Activated CD4-positive, alpha-beta T cell treated with anti-CD3 and anti-CD28 coated beads for 24 hours (primary cell): Measurements from ENCODE around the gene MCIDAS.

ENCODE experiments used
- DNase-seq, 2 donors: peaks; one replicate each; pipeline ENCODE4 v3.0.0-alpha.2; 2020; ENCODE audit warnings: low read depth in 2 of 2

The MCIDAS gene

GRCh38 chr5:55222092-55222984, 4.8 kb downstream of the MCIDAS start:
- DNase-seq = no peak

- DNase-seq = no peak
Observed at GRCh38 chr5:55220433-55221185, 6.5 kb downstream of the MCIDAS start.

GRCh38 chr5:55219770-55220169, 7.3 kb downstream of the MCIDAS start:
- DNase-seq = no peak

GRCh38 chr5:55218967-55219366, 8.1 kb downstream of the MCIDAS start:
- DNase-seq = no peak

GRCh38 chr5:55211184-55211874, 15.8 kb downstream of the MCIDAS start:
- DNase-seq = no peak

- DNase-seq = no peak
Observed at GRCh38 chr5:55205001-55205400, 22.1 kb downstream of the MCIDAS start.

- no peak for DNase-seq
Observed at GRCh38 chr5:55191165-55191564, 36.0 kb downstream of the MCIDAS start.

- DNase-seq = no peak
Observed at GRCh38 chr5:55188656-55189540, 38.2 kb downstream of the MCIDAS start.

- DNase-seq = no peak
Observed at GRCh38 chr5:55187370-55187769, 39.7 kb downstream of the MCIDAS start.

GRCh38 chr5:55180016-55180415, 47.1 kb downstream of the MCIDAS start:
- DNase-seq = no peak

- no peak for DNase-seq
Observed at GRCh38 chr5:55177078-55177477, 50.0 kb downstream of the MCIDAS start.

GRCh38 chr5:55176176-55176818, 50.8 kb downstream of the MCIDAS start:
- no peak for DNase-seq

GRCh38 chr5:55175781-55176175, 51.3 kb downstream of the MCIDAS start:
- DNase-seq = no peak

GRCh38 chr5:55173687-55174230, 53.4 kb downstream of the MCIDAS start:
- DNase-seq = no peak

GRCh38 chr5:55172937-55173686, 54.0 kb downstream of the MCIDAS start, which contains the start of gene CDC20B:
Gene CDC20B (minus strand): TSS chr5:55173177. CDS start chr5:55173000, 177 bp downstream.
- DNase-seq = peak; percentile 55 to 64

GRCh38 chr5:55172051-55172899, 54.8 kb downstream of the MCIDAS start:
- DNase-seq = peak in 1 of 2 donors; percentile 37

GRCh38 chr5:55171471-55171870, 55.6 kb downstream of the MCIDAS start:
- DNase-seq = no peak
